HPDE6-E6E7 (cell line): ENCODE results near the gene IL6R.
A peak's percentile ranks its signal among the peaks of the same experiment; 100 is the strongest.
"Not testable (repeated sequence)": the region's sequence is repeated elsewhere in the genome, so short reads cannot be mapped to it uniquely, and the experiment has no call there.

ENCODE experiments used
- DNase-seq: peaks from one replicate; pipeline ENCODE4 v3.0.0; 2011; ENCODE audit warnings: missing footprints; ENCODE audit errors: extremely low spot score

The IL6R gene

DNA sequence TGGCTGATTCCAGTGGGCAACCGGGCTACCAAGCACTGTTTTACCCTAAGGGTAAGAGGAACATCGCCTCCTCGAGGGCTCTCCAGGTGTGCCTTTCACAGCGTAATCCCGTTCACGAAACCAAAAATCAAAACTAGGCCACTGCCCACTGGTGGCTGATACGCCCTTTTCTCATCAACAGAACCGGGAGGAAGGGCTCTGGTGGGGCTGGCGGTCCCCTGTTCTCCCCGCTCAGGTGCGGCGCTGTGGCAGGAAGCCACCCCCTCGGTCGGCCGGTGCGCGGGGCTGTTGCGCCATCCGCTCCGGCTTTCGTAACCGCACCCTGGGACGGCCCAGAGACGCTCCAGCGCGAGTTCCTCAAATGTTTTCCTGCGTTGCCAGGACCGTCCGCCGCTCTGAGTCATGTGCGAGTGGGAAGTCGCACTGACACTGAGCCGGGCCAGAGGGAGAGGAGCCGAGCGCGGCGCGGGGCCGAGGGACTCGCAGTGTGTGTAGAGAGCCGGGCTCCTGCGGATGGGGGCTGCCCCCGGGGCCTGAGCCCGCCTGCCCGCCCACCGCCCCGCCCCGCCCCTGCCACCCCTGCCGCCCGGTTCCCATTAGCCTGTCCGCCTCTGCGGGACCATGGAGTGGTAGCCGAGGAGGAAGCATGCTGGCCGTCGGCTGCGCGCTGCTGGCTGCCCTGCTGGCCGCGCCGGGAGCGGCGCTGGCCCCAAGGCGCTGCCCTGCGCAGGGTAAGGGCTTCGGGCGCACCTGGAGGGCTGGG lies at the start of gene IL6R:
TSS of gene IL6R (plus strand) at position 360 of the 763 bp plus-strand sequence. CDS start at position 647, 287 bp downstream.
- DNase-seq = peak; percentile 74

DNA sequence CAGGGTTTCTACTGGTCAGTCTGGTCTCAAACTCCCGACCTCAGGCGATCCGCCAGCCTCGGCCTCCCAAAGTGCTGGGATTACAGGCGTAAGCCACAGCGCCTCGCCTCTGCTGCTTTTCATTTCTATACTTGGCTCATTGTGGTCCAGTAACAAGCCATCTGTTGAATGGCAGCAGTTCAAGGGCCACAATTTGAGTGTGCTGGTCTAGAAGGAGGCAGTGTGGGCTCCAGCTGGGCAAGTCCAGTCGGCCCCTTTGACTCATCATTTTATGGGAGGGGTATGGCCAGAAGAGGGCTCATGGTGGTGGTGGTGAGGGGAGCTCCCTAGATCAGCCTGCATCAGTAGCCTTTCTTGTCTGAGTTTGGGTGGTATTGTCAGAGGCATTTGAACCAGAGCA lies 46.6 kb upstream of the IL6R start:
- DNase-seq = no peak

DNA sequence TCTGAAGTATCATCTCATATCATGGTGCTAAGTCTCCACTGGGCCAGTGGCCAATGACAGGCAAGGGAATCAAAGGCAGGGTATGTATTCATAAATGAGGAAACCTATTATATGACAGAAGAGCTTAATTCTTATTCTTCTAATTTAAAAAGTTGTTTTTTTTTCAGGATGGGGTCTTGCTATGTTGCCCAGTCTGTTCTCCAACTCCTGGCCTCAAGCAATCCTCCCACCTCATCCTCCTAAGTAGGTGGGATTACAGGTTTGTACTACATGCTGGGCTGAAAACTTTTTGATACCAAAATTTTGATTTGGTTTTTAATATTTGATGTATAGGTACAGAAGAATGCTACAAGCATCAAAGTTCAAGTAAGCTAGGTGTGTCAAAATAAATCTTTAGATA lies 44.9 kb upstream of the IL6R start:
- no peak for DNase-seq

DNA sequence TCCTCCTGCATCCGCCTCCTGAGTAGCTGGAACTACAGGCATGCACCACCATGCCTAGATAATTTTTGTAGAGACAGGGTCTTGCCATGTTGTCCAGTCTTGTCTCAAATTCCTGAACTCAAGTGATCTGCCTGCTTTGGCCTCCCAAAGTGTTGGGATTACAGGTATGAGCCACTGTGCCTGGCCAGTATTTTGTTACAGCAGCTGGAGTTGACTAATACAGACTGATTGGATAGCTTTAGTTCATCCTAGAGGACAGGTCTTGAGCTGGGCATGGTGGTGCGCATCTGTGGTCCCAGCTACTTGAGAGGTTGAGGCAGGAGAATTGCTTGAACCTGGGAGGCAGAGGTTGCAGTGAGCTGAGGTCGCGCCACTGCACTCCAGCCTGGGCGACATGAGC lies 44.3 kb upstream of the IL6R start:
- DNase-seq = not testable (repeated sequence)

DNA sequence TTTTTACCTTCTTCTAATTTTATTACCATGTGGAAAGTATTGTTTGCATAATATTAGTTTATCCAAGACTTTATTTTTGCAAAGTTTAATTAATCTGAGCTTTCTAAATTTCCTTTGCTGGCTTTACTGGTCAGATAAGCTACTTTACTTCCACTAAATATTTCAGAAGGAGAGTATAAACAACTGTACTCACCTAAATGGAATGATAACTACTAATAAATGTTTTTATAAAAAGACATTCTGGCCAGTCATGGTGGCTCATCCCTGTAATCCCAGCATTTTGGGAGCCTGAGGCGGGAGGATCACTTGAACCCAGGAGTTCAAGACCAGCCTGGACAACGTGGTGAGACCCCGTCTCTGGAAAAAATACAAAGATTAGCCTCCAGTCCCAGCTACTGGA lies 43.8 kb upstream of the IL6R start:
- no peak for DNase-seq

DNA sequence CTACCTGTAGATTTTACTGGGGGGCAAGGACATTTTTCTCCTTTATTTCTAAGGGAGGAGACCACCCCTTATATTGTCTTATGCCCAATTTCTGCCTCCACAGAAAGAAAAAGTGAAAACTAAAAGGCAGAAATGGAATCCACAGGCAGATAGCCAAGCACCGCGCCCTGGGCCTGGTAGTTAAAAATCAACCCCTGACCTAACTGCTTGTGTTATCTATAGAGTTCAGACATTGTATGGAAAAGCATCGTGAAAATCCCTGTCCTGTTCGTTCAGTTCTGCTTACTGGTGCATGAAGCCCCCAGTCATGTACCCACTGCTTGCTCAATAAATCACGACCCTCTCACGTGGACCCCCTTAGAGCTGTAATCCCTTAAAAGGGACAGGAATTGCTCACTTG lies 33.7 kb upstream of the IL6R start:
- DNase-seq = no peak

DNA sequence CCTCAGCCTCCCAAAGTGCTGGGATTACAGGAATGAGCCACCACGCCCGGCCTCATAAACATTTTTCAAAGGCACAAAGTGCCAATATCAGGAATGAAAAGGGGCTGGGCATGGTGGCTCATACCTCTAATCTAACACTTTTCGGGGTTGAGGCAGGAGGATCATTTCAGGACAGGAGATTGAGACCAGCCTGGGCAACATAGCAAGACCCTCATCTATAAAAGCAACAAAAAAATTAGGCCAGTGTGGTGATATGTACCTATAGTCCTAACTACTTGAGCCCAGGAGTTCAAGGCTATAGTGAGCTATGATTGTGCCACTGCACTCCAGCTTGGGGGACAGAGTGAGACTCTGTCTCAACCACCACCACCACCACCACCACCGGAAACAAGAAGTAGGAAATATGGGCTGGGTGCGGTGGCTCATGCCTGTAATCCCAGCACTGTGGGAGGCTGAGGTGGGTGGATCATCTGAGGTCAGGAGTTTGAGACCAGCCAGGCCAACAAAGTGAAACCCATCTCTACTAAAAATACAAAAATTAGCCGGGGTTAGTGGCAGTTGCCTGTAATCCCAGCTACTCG lies 31.3 kb upstream of the IL6R start:
- DNase-seq = not testable (repeated sequence)

DNA sequence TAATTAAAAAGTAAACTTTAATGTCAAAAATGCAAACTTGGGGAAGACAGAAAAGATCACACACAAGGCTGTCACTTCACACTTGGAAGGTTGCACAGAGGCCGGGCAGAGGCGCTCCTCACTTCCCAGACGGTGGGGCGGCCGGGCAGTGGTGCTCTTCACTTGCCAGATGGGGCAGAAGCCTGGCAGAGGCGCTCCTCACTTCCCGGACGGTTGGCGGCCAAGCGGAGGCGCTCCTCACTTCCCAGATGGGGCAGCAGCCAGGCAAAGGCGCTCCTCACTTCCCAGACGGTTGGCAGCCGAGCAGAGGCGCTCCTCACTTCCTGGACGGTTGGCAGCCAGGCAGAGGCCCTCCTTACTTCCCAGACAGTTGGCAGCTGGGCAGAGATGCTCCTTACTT lies 25.8 kb upstream of the IL6R start:
- no peak for DNase-seq

DNA sequence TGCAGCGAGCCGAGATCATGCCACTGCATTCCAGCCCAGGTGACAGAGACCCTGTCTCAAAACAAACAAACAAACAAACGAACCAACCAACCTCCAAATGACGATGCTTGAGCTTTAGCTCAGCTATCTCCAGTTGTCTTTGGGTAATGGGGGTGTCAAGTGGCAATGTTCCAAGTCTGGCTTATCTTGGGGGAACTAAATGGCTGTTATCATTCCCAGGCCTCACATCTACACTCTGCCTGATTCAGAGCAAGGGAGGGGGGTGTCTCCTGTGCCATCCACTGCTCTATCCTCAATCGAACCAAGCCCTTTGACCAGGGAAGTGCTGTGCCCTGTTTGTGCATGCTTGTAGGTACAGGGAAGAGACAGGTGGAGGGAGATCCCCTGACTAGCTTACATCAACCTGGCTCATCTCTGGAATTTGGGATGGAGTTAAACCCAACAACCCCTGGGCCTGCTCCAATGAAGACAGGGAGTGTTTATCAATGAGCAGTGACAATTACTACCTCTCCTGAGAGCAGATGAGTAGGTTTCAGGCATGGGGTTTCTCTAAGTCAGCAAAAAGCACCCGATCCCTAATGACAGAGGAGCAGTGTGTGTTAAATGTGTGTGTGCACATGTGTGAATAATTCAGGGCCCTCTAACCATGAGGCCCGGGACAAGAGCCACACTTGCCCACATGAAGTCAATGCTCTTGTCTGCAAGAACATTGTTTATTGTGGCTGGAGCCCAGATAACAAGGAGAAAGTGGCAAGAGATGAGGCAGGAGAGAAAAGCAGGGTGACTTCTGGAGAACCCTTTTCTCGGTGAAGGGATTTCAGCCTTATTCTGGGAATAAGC lies 20.3 kb upstream of the IL6R start:
- DNase-seq = no peak

DNA sequence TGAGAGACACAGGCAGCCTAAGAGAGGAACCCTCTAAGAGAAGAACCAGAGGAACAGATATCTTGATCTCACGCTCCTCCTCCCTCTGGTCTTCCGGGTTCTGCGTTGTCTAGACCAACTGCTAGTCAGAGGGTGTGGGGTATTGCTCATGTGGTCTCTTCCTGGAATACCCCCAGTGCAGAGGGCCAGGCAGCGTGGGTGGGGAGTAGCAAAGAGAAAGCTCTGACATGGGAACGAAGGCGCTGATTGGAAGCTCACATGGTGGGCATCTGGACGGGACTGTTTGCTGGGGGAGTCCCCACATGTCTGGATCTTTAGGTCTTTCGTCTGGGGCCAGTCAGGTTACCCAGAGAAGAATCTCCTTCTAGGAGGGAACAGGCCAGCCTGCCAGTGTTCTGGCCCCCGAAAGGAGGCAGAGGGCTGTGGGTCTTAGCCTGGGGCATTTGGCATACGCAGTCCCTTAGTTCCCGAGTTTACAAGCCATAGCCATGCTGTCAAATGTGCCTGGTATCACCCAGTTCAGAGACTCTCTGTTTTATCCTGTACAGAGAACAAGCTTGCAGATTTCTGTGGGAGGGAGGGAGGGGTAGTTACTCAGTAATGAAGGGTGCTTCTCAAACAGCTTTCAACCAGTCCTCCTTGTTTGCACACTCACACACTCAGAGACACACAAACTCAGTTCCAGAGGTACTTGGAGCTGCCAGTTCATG lies 18.3 kb upstream of the IL6R start:
- no peak for DNase-seq

DNA sequence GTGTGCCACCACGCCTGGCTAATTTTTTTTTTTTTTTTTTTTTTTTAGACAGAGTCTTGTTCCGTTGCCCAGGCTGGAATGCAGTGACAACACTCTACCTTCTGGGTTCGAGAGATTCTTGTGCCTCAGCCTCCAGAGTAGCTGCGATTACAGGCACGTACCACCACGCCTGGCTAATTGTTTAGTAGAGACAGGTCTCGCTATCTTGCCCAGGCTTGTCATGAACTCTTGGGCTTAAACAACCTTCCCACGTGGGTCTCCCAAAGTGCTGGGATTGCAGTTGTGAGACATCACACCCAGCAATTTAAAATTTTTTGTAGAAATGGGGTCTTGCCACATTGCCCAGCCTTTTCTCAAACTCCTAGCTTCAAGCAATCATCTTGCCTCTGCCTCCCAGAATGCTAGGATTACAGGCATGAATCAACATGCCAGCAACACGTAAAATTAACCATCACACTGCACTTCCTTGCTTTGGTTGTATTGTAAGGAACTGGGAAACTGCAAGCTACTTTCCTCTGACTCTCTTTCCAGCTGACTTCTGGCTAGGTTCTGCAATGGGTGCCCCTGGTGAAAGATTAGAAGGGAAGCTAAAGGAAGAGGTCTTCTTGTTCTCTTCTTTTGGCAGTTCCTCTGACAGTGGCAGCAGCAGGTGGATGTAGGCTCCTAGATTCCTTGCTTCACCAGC lies 13.9 kb upstream of the IL6R start:
- DNase-seq = no peak

DNA sequence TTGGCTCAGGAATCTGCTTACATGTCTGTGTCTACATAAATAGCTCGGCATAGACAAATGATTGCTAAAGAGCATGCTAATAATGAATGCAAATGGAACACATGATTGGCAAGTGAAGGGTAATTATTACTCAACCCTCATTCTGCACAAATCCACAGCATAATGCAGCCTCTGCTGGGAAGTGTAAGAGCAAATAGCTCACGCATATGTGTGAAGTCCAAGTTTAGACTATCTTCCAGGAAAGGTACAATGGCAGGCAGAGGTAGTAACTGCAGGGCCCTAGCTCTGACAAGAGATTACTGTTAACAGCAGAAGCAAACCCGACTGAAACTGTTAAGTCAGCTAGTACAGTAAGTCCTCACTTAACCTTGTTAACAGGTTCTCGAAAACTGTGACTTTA lies 7.0 kb upstream of the IL6R start:
- DNase-seq = no peak

DNA sequence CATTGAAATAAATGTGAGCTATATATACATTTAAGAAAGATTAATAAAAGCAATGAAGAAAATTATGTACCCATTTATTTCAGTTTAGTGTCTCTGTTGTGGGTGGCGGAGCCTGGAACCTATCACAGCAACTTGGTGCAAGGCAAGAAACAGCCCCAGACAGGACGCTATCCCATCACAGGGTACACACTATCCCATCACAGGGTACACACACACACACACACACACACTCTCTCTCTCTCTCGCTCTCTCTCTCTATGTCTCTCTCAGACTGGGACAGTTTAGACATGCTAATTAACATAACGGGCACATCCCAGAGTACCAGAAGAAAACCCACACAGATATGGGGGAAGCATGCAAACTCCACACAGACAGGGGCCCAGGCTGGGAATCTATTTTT lies 6.5 kb upstream of the IL6R start:
- no peak for DNase-seq

DNA sequence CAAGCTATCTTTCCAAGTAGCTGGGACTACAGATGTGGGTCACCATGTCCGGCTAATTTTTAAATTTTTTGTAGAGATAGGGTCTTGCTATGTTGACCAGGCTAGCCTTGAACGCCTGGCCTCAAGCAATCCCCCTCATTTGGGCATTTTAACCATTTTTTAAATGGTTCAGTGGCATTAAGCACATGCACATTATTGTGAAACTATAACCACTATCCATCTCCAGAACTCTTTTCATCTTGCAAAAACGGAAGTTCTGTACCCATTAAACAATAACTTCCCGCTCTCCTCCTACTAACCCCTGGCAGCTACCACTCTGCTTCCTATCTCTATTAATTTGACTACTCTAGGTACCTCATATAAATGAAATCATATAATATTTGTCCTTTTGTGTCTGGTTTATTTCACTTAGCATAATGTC lies 4.8 kb upstream of the IL6R start:
- no peak for DNase-seq

DNA sequence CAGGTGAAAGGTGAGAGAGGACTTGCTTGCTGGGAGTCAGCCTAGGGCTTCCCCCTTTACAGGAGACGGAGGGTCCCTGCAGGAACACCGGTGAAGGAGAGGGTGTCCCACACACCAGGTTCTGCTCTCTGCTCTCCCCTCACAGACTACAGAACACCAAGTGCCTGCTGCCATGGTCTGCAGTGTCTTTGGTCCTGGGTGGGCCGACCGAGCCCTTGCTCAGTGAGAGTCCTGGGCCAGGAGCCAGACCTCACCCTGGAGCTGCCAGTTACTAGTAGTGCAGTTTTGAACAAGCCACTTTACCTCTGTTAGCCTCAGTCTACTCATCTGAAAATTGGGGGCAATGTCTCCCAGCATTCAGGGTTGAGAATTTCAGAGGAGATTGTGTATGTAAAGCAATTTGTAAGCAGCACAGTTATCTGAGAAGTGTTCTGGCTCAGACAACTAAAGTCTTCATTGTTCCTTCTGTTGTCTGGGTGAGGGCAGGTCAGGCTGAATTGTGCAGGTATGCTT lies 2.7 kb upstream of the IL6R start:
- no peak for DNase-seq

DNA sequence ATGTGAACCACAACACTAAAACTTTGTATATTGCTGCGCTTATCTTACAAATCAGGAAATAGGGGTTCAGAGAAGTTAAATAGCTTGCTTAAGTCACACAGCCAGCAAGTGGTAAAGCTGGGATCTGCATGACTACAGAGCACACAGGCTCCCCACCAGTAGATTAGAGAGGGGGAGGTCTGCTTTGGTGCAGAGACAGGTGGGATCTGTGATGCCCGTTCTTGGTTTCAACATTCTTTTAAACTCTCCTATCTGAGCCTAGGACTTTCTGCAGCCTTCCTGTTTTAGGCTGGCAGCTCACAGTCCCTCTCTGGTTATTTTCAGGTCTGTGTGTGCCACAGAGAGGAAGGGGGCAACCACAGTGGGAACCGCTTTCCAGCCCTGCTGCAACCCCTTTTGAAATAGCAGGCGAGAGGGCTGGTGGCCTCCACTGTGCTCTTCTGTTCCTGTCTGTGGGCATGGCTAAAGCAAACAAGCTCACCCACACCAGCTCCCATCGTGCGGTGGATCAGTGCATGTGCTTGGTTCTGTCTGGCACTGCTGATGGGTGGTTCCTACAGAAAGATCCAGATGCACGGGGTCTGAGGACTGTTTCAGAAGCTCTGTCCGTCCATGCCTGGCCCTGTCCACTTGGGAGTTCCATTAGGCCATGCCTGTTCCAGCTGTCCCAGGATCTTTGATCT lies 1.7 kb upstream of the IL6R start:
- DNase-seq = no peak

DNA sequence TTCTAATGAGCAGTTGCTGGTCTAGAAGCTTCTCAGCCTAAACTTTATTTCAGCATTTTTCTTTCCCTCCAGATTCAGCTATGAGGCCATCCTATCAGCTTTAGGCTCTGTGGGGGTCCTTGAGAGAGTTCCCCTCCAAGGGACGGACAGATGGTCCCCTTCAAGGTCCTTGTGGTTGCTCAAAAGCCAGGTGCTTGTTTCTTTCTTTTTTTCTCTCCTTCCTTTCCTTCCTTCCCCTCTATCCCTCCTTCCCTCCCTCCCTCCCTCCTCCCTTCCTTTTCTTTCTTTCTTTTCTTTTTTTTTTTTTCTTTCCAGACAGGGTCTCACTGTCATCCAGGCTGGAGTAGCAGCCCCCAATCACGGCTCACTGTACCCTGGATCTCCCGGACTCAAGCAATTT lies 1.2 kb upstream of the IL6R start:
- no peak for DNase-seq

DNA sequence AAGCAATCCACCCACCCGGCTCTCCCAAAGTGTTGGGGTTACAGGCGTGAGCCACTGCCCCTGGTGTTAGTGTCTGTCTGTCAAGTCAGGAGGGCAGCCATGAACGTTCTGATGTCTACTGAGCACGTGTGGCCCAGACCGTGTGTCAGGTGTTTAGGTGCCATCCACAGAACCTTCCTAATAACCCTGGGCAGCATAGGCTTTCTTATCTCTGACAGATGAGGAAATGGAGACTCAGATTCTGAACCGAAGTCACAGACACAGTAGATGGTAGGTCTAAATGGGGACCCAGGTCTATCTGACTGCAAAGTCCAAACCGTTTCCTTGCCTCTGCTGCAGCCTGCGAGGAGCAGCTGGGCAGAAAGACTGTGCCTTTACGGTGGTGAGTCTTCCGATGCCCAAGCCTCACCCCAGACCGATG lies 622 bp upstream of the IL6R start:
- no peak for DNase-seq

DNA sequence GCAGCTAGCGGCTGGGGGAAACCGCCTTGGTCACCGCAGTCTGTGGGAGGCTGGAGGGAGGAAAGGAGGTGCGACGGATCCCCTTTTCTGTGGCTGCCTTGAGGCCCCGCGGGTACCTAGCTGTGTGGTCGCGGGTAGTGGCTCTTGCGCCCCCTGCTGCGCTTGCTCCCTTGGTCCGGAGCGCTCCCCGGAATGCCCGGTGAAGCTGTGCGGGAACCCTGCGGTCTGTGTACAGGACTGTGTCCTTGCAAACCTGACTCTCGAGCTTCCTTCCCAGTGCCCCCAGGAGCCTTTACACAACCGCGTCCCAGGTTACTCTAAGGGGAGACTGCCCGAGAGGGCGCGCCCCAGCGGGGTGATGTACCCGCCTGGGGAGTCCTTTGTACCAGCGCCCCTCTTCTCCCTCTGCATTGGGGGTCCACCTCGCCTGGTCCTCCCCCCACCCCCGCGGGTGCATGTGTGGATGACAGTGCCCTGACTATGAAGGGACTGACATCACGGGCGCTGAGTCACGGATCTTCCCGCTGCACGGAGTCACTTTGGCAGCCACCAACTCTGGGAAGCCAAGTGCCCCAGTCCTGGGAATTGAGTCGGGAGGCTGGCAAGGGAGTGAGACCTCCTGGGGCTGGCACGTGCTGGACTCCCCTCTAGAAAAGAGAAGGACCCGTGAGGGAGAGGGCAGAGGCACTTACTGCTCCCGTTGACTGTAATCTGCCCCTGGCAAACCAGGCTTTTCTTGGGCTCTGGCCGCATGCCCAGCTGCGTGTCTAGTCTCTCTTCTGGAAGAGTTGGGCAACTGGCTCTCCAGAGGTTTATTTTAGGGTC lies 816 bp downstream of the IL6R start:
- no peak for DNase-seq

DNA sequence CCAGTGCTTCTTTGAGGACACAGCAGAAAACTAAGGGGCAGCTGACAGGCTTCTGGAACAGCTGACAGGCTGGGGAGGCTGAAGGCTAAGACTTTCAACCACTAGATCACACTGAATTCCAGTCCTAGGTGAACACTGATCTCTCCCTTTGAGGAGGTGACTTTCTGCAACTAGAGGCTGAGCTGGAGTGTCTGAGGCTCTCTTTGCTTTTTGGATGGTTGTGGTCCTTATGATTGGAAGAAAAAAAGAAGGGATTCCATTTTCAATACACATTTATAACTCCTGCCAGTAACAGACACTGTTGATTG lies 1.4 kb downstream of the IL6R start:
- no peak for DNase-seq
